Stimulated activated CD8-positive, alpha-beta memory T cell treated with anti-CD3 and anti-CD28 coated beads, Interleukin-15, amount 100 ng/mL, for 1 hour (primary cell): ENCODE results near the gene SMURF1.

Source experiments
- DNase-seq: peaks from one replicate; pipeline ENCODE4 v3.0.0-alpha.2; 2020; ENCODE audit warnings: low read depth

The SMURF1 gene

GRCh38 chr7:99141841-99142726, 1.8 kb downstream of the SMURF1 start:
- peak; percentile 48 for DNase-seq

DNA sequence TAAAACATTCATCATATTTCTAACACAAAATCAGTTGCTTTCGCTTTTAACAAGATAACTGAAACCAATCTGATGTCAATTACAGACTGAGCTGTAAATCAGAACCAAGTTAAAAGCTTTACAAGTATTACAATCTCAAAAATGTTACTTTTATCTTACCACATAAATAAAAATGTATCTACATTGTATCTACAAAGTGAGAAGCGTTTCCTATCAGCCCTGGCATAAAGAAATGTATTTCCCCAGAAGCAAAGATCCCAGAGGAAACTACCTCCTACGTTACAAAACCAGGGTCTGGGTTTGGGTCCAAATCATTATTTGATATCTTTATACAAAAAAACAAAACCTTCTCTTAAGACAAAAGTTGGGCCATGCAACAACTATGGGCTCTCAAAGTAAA, 2.6 kb downstream of the SMURF1 start:
- no peak for DNase-seq

GRCh38 chr7:99140813-99141212, 3.1 kb downstream of the SMURF1 start:
- DNase-seq, result no peak

DNA sequence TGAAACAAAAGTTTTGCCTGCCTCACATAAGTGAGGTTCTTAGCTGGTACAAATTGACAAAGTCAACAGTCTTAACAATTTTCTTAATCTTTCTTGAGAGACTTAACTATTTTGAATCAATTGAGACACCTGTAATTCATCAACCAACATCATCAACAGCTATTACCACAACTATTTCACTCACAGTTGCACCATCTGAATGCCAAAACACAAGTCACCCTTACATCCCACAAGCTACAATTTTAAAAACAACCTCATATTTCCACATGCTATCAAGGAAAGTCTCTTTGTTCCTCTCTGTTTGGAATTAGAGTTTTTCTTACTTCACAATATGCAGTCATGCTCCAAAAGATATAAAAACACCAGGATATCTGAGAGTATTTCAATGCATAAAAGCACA, 4.9 kb downstream of the SMURF1 start:
- no peak for DNase-seq

GRCh38 chr7:99137411-99138180, 6.3 kb downstream of the SMURF1 start:
- DNase-seq, result no peak

GRCh38 chr7:99135938-99136337, 8.0 kb downstream of the SMURF1 start:
- DNase-seq, result no peak

DNA sequence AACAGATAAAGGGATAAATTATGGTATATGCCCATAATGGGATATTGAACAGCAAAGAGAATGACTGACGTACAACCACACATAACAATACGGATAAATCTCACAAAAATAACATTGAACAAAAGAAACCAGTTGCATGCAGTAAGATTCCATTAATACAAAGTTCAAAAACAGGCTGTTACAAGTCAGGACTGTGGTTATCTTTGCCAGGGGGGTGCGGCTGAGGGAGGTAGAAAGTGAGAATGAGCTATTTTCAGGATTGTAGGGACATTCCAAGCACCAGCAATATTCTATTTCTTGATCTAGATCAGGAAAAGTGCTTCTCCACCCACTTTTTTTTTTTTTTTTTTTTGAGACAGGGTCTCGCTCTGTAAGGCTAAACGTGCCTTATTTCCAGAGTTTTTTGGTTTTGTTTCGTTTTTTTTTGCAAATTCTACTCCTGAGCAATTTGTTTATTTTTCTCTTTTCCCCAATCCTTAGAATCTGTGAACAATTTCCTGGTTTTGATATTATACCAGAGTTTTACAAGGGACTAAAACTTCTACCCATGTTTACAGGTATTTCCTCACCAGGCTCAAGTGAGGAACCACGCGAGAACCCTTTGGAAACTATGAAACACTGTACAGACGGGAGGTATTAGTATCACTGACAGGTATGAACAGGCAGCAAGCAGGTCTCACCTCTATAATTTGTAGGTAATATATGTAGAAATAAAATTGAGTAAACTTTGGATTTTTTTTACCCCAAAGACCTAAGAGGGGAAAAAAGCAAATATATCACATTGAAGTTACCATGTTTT, 9.9 kb downstream of the SMURF1 start:
- no peak for DNase-seq

DNA sequence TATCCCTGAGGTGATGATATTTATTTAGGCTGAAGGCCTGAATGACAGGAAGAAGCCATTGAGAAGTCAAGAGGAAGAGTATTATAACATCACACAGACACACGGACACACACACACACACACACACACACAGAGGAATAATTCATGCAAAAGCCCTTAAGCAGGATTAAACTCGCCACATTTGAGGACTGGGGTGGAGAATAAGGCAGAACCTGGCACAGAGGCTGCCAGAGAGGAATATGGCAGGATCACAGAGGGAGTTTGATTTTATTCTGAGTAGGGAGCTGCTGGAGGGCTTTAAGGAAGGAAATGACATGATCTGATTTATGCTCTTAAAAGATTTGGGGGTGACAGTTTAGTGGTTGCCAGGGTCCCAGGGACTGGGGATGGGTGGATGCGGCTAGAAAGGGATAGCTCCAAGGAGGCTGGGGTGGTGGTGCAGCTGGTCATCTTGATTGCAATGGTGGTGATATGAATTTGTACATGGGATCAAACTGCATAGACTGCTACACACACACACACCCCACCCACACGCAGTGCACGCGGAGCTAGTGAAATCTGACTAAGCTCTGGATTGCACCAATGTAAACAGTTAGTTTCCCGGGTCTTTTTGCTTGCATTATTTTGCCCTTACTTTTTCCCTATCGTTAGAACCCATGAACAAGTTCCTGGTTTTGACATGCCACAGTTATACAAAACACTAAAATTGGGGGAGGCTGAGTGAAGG, 11.2 kb downstream of the SMURF1 start:
- no peak for DNase-seq

GRCh38 chr7:99131290-99131689, 12.6 kb downstream of the SMURF1 start:
- no peak for DNase-seq

- DNase-seq, result no peak
These were observed 14.4 kb downstream of the SMURF1 start for GRCh38 chr7:99129536-99129935.

- no peak for DNase-seq
These were observed 14.9 kb downstream of the SMURF1 start for GRCh38 chr7:99129001-99129400.

GRCh38 chr7:99128076-99128950, 15.6 kb downstream of the SMURF1 start:
- no peak for DNase-seq

- DNase-seq, result no peak
These were observed 16.3 kb downstream of the SMURF1 start for GRCh38 chr7:99127636-99128035.

GRCh38 chr7:99126921-99127553, 16.9 kb downstream of the SMURF1 start:
- DNase-seq, result no peak

DNA sequence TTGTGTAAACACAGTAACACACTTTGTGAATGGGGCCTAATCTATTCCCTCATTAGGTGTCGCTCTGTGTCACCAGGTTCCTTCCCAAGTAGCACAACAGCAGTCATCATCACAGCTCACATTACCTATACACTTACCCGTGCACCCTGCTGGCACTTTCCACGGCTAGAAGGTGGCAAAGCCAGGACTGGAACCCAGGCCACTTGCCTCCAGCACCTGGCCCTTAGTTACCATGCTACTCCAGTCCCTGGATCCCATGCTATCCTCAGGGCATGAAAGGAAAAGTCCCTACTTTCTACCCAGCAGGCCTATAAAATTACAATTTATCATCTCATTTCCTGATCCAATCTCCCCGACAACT, 18.4 kb downstream of the SMURF1 start:
- no peak for DNase-seq

DNA sequence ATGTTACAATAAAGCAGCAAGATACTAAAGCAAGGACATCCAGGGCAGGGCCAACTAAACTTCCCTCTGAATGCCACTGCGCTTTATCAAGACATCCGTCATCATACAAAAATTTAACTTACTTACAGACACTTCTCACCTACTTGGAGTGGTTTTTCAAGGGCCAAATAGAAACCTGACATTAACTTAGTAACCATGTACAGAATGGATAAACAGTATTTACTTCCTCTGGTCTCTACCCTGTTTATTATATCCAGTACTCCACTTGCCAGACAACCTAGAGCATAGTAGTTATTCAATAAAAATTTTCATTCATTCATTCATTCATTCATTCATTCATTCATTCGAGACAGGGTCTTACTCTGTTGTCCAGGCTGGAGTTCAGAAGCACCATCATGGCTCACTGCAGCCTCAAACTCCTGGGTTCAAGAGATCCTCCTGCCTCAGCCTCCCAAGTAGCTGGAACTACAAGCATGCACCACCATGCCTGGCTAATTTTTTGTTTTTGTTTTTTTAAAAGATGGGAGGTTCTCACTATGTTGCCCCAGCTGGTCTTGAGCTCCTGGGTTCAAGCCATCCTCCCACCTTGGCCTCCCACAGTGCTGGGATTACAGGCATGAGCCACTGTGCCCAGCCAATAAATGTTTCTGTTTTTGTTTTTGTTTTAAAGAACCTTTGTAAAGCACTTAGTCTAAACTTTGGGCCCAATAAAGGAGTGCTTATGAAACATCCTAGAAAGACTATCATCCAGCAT, 19.0 kb downstream of the SMURF1 start:
- no peak for DNase-seq

DNA sequence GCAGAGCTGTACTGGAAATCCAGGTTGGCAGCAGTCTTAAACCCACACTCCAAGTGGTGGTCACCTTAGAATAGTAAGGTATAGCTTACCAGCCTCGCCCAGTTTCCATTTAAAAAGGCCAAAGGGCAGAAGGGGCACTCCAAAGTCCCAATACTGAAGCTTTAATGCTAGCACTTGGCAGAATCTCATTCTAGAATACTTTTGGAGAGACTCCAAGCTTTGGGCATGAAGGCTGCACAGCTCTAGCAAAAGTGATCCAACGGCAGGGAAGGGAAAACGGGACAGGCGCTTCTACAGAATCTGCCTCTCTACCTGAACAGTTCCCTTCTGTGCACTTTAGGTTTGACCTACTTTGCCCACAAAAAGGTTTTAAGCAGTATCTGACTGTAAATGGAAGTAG, 19.7 kb downstream of the SMURF1 start:
- DNase-seq, result no peak

GRCh38 chr7:99123571-99124033, 20.3 kb downstream of the SMURF1 start:
- no peak for DNase-seq

DNA sequence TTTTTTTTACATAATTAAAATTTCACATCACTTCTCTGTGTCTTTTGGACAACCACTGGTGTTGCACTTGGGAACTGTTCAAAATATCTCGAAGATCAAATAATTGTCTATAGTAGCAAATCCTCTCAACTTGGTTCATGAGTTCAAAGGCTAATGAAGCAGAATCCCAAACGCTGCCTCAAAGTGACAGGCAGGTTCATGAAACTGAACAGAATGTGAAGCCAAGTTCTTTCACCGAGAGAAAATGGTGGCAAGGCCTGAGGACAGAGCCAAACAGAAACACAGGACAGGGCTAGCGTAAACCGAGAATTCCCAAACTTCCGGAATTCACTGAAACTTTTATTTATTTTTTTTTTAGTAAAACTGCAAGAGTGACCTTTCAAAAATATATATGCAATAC, 21.1 kb downstream of the SMURF1 start:
- no peak for DNase-seq
